HG03354 (cell line): ENCODE results near the gene RXFP1.

Experiments used
- ATAC-seq: cut with Tn5 transposase; IDR thresholded peaks from one replicate; pipeline ENCODE4 v1.9.1; 2021; ENCODE audit warnings: mild to moderate bottlenecking; ENCODE audit not compliant: unreplicated experiment, poor library complexity, severe bottlenecking

RXFP1 gene

GRCh38 chr4:158540125-158540907 lies 18.6 kb downstream of the RXFP1 start:
- no peak for ATAC-seq

DNA sequence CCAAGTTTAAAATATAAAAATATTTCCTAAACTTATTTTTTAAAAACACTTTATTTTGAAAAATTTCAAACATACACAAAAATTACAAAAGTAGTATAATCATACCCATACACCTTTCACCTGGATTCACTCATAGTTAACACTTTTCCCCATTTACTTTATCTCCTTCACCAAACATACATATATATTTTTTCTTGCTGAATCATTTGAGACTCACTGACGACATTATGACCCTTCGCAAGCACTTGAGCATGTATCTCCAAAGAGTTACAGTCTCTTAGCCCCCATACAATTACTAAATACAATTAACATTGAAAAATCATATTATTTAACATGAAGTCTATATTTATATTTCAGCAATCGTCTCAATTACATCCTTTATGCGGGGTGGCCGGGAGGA lies 19.8 kb downstream of the RXFP1 start:
- no peak for ATAC-seq

GRCh38 chr4:158543191-158543590 lies 21.5 kb downstream of the RXFP1 start:
- ATAC-seq, result no peak

DNA sequence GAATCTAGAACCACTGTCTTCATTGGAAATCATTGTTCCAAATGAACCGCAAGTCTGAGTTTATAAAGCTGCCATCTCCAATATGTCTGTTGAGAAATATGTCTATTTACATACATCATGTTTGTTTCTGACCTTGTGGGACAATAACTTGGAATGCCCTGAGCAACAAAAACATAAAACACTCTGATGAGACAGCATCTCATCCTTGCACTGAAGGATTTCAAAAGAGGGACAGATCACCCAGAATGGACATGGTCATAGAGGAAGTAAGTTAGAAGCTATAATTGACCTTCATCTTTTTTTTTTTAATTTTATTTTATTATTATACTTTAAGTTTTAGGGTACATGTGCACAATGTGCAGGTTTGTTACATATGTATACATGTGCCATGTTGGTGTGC lies 22.5 kb downstream of the RXFP1 start:
- no peak for ATAC-seq

DNA sequence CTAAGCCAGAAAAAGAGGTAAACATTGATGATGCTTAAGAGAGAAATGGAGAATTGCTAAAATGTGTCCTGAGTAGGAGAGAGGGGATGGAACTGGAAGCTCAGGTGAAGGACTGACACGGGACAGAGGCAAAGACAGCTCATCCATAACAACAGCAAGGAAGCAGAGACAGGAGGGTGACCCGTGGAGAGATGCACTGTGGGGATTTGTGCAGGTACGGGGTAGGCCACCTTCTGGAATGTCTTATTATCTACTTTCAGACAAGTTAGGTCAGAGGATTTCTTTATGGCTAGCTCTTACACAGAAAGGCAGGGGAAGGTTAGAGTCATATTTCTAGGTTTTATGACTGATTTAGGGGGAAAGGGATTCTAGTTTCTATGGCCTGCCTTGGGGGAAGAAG lies 31.7 kb downstream of the RXFP1 start:
- ATAC-seq, result no peak

DNA sequence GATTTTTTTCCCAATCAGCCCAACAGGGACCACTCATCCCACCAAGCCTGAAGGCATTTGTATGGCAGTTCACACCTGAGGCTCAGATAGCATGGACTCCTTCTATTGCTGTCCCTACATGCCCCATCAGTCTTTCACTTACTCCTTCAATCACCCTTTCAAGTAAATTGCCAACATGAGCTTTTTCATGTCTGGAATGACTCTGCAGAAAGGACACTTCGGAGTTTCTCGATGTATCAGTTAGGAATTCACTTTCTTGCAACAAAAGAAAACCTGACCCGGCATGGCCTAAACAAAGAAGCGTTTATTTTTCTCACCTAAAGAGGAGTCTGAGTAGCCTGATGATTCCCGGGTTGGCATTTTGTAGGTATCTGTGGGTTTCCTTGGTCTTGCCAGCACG lies 38.6 kb downstream of the RXFP1 start:
- ATAC-seq, result no peak

- ATAC-seq, result no peak
Observed at GRCh38 chr4:158566860-158567259, 45.2 kb downstream of the RXFP1 start.

DNA sequence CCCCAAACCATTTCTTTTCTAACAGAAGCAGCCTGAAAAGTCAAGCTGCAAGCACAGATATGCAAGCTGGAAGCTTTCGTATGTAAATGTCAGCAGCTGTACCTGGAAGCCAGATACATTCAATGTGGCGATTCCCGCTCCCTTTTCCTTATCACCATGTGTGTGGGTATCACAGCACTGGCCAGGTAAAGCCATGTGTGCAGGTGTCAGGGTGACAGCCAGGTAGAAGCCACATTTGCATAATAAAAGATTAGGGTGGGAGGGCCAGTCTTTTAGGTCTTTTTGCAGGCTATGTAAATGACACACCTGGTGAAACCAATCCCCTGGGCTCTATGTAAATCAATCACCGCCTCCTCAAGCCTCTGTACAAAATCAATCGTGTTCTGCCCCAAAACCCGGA lies 50.1 kb downstream of the RXFP1 start:
- ATAC-seq, result no peak

DNA sequence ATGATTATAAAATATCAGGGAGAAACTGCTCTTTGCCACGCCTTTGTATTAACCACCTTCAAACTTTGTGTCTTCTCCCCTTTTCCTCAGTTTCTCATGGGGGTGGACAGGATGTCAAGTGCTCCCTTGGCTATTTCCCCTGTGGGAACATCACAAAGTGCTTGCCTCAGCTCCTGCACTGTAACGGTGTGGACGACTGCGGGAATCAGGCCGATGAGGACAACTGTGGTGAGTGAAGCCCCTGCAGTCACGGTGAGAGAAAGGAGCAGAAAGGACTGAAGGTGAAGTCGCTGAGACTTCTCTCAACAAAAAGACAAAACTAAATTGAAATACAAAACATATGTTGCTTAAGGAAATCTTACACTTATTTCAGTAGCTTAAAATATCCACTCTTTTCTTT lies 50.9 kb downstream of the RXFP1 start:
- no peak for ATAC-seq

DNA sequence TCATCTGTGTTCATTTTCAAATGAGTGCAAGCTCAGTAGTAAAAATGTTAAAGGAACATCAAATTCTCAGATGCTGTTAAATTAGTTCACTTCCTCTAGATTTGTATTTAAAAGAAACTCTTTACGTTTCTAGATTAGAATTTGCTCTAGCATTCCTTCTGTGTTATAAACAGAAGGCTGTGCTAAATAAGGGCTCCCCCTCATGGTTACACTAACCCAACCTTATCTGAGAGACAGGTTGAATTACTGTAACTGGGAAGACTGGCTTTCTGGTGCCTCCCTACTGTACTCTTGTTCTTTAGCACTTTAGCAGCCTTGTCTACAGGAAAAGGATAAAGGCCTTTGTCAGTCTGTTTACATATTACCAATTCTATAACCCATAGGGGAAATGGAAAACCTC lies 56.8 kb downstream of the RXFP1 start:
- peak; percentile 38 for ATAC-seq

GRCh38 chr4:158580064-158580463 lies 58.4 kb downstream of the RXFP1 start:
- ATAC-seq, result no peak

DNA sequence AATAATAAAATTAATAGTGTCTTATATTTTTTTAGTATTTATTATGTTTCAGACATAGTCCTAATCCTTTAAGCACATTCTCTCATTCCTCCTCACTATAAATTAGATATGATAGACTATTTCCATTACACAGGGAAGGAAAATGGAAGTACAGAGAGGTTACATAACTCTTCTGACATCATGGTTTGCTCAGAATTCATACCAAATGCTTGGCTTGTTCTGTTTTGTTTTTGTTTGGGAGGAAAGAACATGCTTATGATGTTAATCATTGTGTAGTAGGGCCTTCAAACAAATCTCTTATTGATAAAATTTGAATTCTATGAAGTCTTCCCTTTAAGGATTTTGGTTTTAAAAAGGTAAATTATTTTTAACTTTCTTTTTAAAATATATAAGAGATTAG lies 59.5 kb downstream of the RXFP1 start:
- no peak for ATAC-seq

DNA sequence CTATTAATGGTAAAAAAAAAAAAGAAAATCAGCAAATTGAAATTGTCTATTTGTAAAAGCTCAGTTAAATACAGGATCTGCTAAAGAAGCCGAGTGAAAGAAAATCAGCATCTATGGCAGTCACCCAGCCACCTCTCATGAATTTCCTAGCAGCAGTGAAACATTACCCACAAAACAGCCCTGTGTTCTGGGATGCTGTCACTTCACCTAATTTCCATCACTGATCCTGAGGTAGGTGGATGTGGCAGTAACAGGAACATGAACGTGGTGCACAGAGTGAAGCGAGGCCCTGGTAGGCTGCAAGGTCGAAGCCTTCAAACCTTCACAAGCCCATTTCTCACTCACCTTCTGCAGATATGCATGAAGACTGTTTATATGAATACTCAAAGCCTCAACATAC lies 65.2 kb downstream of the RXFP1 start:
- no peak for ATAC-seq

GRCh38 chr4:158588285-158588684 lies 66.6 kb downstream of the RXFP1 start:
- no peak for ATAC-seq

- no peak for ATAC-seq
Observed at GRCh38 chr4:158588777-158589176, 67.1 kb downstream of the RXFP1 start.

DNA sequence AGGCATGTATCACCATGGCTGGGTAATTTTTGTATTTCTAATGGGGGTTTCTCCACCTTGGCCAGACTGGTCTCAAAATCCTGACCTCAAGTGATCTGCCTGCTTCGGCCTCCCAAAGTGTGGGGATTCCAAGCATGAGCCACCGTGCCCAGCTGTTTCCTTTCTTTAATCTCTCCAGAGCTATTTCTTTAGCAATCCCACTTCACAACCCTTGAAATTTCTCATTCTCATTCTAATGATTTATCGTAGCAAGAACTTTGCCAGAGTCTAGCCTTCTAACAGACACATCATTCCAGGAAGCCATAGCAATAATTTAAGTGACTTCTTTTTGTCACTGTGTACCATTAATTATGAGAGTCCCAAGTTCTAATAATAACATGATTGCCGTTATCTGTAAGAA lies 68.6 kb downstream of the RXFP1 start:
- no peak for ATAC-seq

DNA sequence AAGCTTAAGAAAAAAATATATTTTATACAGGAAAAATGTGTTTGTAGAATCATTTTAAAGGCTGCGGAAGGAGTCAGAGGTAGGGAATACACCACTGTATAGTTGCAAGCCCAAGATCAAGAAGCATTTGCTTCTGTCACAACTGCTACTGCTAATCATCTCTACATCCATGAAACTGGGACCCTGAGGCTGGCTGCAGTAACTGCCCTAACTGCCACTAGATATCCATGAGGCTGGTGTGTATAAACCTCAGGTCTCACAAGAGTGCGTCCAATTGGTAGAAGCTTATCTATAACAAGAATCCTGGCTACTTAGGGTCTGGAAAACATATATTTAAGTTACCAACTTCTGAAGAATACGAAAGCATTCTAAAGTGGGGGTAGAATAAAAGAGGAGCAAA lies 69.1 kb downstream of the RXFP1 start:
- no peak for ATAC-seq

DNA sequence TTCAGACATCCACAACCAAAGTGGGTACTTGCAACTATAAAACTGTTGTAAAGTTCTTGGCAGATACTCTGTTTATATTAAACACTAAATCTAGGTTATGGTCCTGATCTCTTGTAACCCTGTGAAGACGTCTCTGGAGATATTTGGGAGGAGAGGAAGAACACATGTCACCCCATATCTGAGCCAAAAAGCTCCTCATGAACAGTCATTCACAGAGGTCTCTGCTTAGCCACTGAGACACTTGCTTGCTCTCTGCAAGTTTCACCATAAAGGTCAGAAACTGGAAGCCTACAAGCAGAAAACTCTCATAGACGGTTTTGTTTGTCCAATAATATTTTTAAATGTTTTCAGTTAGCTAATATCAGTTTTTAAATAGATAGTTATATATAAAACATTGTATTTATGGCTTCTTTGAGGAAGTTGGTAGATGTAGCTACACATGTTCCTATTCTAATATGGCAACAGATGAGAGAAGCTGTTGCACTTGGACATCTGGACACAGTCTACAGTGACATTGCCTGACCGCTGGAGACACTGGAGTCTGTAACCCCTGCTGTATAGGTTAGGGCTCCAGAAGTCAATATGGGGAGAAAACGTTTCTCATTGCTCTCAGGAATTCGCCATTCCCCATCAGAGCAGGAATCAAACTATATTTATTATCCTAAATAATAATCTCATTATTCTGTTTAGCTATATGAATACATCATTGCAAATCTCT lies 76.4 kb downstream of the RXFP1 start:
- ATAC-seq, result no peak

DNA sequence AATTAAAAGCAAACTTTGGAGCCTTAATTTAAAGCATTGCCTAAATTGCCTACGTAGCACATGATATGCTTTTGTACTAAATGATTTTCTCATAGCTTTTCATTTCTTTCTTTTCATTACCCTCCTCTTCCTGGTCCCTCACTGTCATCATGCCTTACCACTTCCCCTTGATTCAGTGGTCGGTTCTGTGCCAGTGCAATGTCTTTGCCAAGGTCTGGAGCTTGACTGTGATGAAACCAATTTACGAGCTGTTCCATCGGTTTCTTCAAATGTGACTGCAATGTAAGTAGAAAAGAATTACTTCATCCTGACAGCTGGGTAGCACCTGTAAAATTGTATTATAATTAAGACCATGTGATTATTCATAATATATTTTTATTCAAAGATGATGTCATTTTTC lies 77.5 kb downstream of the RXFP1 start:
- no peak for ATAC-seq

GRCh38 chr4:158599765-158600498 lies 78.2 kb downstream of the RXFP1 start:
- no peak for ATAC-seq

- ATAC-seq, result no peak
Observed at GRCh38 chr4:158604369-158604768, 82.7 kb downstream of the RXFP1 start.
